Brain pericyte (primary cell): Measurements from ENCODE around the gene RHBDD1.

Source experiments
- DNase-seq: peaks from one replicate; pipeline ENCODE4 v3.0.0-alpha.2; 2012; ENCODE audit warnings: low read depth, low spot score

The RHBDD1 gene

GRCh38 chr2:227030789-227031188 is 194.9 kb downstream of the RHBDD1 start:
- no peak for DNase-seq

- no peak for DNase-seq
These were observed 195.5 kb downstream of the RHBDD1 start for GRCh38 chr2:227031379-227031778.

- DNase-seq = no peak
These were observed 197.8 kb downstream of the RHBDD1 start for GRCh38 chr2:227033471-227034148.

GRCh38 chr2:227035711-227036367 is 200.0 kb downstream of the RHBDD1 start:
- DNase-seq = no peak

GRCh38 chr2:227036527-227036926 is 200.7 kb downstream of the RHBDD1 start:
- DNase-seq = no peak

- DNase-seq = no peak
These were observed 202.8 kb downstream of the RHBDD1 start for GRCh38 chr2:227038550-227039189.

- no peak for DNase-seq
These were observed 208.1 kb downstream of the RHBDD1 start for GRCh38 chr2:227043981-227044380.
